Calu3 (cell line): Measurements from ENCODE around the gene TTC8. TPM values are rescaled to one million over a fixed set of nuclear protein-coding genes. Genes with fewer than 3 reads are reported as not detected.

Experiments
- BruUV-seq: library from RNA; stranded (reverse); fragments of 400-500 nt; replicated peaks from 2 replicates; lab custom pipeline; 2021; lab: Mats Ljungman, UMichigan
- CTCF ChIA-PET: fragments of 300-600 bp; sonication (Branson Sonifier 250); formaldehyde crosslinking; loops from one replicate; lab custom pipeline; 2022; ENCODE audit warnings: antibody characterized with exemption; lab: Charles Lee
- DNase-seq: peaks from one replicate; pipeline ENCODE4 v3.0.0; 2022
- H3K27ac Mint-ChIP-seq: one replicate; pipeline ENCODE4 v1.8.0; 2022; ENCODE audit warnings: mixed read lengths; ENCODE audit not compliant: unreplicated experiment
- H3K27me3 Mint-ChIP-seq: one replicate; pipeline ENCODE4 v1.8.0; 2022; ENCODE audit warnings: mixed read lengths; ENCODE audit not compliant: unreplicated experiment
- H3K36me3 Mint-ChIP-seq: one replicate; pipeline ENCODE4 v1.8.0; 2022; ENCODE audit warnings: mild to moderate bottlenecking, moderate library complexity, mixed read lengths; ENCODE audit not compliant: insufficient read depth, unreplicated experiment
- H3K4me1 Mint-ChIP-seq: one replicate; pipeline ENCODE4 v1.8.0; 2022; ENCODE audit warnings: mild to moderate bottlenecking, low read depth, mixed read lengths; ENCODE audit not compliant: unreplicated experiment
- H3K4me3 Mint-ChIP-seq: one replicate; pipeline ENCODE4 v1.8.0; 2022; ENCODE audit warnings: mild to moderate bottlenecking, low read depth, moderate library complexity, mixed read lengths; ENCODE audit not compliant: unreplicated experiment
- H3K9me3 Mint-ChIP-seq: one replicate; pipeline ENCODE4 v1.8.0; 2022; ENCODE audit warnings: low read depth, mixed read lengths; ENCODE audit not compliant: unreplicated experiment
- CTCF ChIP-seq: fragments of 200-600 bp; IDR thresholded peaks from one replicate; pipeline ENCODE4 v1.8.0; 2022; ENCODE audit warnings: antibody characterized with exemption; ENCODE audit not compliant: unreplicated experiment
- intact Hi-C: fragments of 100-400 bp; cut with micrococcal nuclease; formaldehyde crosslinking; loops from one replicate; pipeline ENCODE4 v1.10.0; 2022; ENCODE audit not compliant: unreplicated experiment
- total RNA-seq: library from RNA; stranded (reverse); gene quantifications from 2 replicates; pipeline ENCODE4 v1.2.3, GENCODE V29; 2022

TTC8 gene
- total RNA-seq, 1 experiment from 2014 or later: 17.0 TPM

GRCh38 chr14:88901991-88902390, 77.5 kb downstream of the TTC8 start:
- no peaks in the 10 kb centered on the region for H3K9me3 Mint-ChIP-seq
- no TSS peak for BruUV-seq
- no peaks in the 10 kb centered on the region for H3K36me3 Mint-ChIP-seq
- H3K27me3 Mint-ChIP-seq: peaks cover 20% of the 10 kb centered on the region
- DNase-seq: no peak
- TF ChIP-seq CTCF: no peak
- H3K4me1 Mint-ChIP-seq: no peaks in the 10 kb centered on the region
- CTCF ChIA-PET: no interaction called here
- H3K4me3 Mint-ChIP-seq: no peak overlapping the region
- no peak overlapping the region for H3K27ac Mint-ChIP-seq
- intact Hi-C loops: no loop called here

GRCh38 chr14:88902850-88903249, 78.4 kb downstream of the TTC8 start:
- no peak for TF ChIP-seq CTCF
- intact Hi-C loops: no loop called here
- Mint-ChIP-seq H3K27ac (no peak overlapping the region), H3K4me3 (no peak overlapping the region), H3K27me3 (peaks cover 20% of the 10 kb centered on the region), H3K36me3 (no peaks in the 10 kb centered on the region), H3K4me1 (no peaks in the 10 kb centered on the region), H3K9me3 (no peaks in the 10 kb centered on the region)
- no peak for DNase-seq
- CTCF ChIA-PET: no interaction called here
- BruUV-seq: no TSS peak

- H3K9me3 Mint-ChIP-seq: no peaks in the 10 kb centered on the region
- no peak overlapping the region for H3K4me3 Mint-ChIP-seq
- DNase-seq: no peak
- no TSS peak for BruUV-seq
- H3K4me1 Mint-ChIP-seq: no peaks in the 10 kb centered on the region
- CTCF ChIA-PET: no interaction called here
- H3K27ac Mint-ChIP-seq: no peak overlapping the region
- H3K27me3 Mint-ChIP-seq: peaks cover 20% of the 10 kb centered on the region
- no peaks in the 10 kb centered on the region for H3K36me3 Mint-ChIP-seq
- no peak for TF ChIP-seq CTCF
- intact Hi-C loops: no loop called here
Observed at GRCh38 chr14:88904206-88904647, 79.8 kb downstream of the TTC8 start.

- TF ChIP-seq CTCF: no peak
- CTCF ChIA-PET: interaction anchor here (0.5 kb wide), 1 partner anchor 321 kb away, joined by 5 read pairs; no protein-coding TSS in a partner anchor
- no TSS peak for BruUV-seq
- H3K36me3 Mint-ChIP-seq: no peaks in the 10 kb centered on the region
- H3K4me1 Mint-ChIP-seq: no peaks in the 10 kb centered on the region
- H3K27me3 Mint-ChIP-seq: peaks cover 20% of the 10 kb centered on the region
- no peak overlapping the region for H3K27ac Mint-ChIP-seq
- DNase-seq: no peak
- no peak overlapping the region for H3K4me3 Mint-ChIP-seq
- intact Hi-C loops: no loop called here
- no peaks in the 10 kb centered on the region for H3K9me3 Mint-ChIP-seq
Observed at GRCh38 chr14:88904864-88905263, 80.4 kb downstream of the TTC8 start.
